Gastroesophageal sphincter (tissue), 3 donors: Measurements from ENCODE around the gene CAMP.

Experiments used
- POLR2A ChIP-seq, 2 donors: fragments of 450-650 bp; IDR thresholded peaks; one replicate each; pipeline ENCODE4 v1.6.1; 2017; ENCODE audit warnings: antibody characterized with exemption in 2 of 2, mild to moderate bottlenecking in 2 of 2, moderate library complexity in 1 of 2
- POLR2AphosphoS5 ChIP-seq: sonication (generic); formaldehyde crosslinking; IDR thresholded peaks from one replicate; pipeline ENCODE4 v1.6.1; 2017; ENCODE audit warnings: antibody characterized with exemption
- TF ChIP-seq, protein P1 (sequence below), 4 experiments: fragments of 200-600 bp in 2 of 4; fragments of 450-650 bp in 2 of 4; sonication (generic) in 1 of 4; IDR thresholded peaks; one replicate each; pipeline ENCODE4 v1.5.1; 2017 to 2019; ENCODE audit warnings: antibody characterized with exemption in 4 of 4, mild to moderate bottlenecking in 2 of 4, moderate library complexity in 2 of 4

DNA sequence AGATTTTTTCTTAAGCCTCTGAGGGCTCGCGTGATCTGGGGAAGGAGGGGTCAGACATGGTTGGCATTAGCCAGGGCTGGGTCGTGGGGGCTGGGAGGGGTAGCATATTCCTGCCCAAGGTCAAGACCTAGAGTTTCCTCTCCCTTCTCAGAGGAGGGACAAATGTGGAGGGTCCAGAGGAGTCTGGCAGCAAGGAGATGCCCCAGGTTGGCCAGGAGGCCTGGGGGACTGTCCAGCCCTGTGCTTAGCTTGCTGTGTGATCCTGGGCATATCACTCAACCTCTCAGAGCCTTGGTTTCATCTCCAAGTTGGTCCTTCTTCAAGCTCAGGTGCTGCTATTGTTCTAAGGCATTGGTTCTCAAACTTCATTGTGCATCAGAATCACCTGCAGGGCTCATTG lies 9.1 kb upstream of the CAMP start:
- TF ChIP-seq POLR2A (IDR thresholded peaks at IDR 0.05) (no peak), POLR2AphosphoS5 (no peak)
- TF ChIP-seq, protein P1, sequence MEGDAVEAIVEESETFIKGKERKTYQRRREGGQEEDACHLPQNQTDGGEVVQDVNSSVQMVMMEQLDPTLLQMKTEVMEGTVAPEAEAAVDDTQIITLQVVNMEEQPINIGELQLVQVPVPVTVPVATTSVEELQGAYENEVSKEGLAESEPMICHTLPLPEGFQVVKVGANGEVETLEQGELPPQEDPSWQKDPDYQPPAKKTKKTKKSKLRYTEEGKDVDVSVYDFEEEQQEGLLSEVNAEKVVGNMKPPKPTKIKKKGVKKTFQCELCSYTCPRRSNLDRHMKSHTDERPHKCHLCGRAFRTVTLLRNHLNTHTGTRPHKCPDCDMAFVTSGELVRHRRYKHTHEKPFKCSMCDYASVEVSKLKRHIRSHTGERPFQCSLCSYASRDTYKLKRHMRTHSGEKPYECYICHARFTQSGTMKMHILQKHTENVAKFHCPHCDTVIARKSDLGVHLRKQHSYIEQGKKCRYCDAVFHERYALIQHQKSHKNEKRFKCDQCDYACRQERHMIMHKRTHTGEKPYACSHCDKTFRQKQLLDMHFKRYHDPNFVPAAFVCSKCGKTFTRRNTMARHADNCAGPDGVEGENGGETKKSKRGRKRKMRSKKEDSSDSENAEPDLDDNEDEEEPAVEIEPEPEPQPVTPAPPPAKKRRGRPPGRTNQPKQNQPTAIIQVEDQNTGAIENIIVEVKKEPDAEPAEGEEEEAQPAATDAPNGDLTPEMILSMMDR (IDR thresholded peaks at IDR 0.05), result no peak
